HG03469 (cell line): ENCODE results near the gene FTSJ1.
"Not testable (repeated sequence)": the region's sequence is repeated elsewhere in the genome, so short reads cannot be mapped to it uniquely, and the experiment has no call there.

Source experiments
- ATAC-seq: cut with Tn5 transposase; IDR thresholded peaks from one replicate; pipeline ENCODE4 v1.9.1; 2021; ENCODE audit warnings: mild to moderate bottlenecking, moderate library complexity, moderate number of reproducible peaks; ENCODE audit not compliant: unreplicated experiment

The FTSJ1 gene

DNA sequence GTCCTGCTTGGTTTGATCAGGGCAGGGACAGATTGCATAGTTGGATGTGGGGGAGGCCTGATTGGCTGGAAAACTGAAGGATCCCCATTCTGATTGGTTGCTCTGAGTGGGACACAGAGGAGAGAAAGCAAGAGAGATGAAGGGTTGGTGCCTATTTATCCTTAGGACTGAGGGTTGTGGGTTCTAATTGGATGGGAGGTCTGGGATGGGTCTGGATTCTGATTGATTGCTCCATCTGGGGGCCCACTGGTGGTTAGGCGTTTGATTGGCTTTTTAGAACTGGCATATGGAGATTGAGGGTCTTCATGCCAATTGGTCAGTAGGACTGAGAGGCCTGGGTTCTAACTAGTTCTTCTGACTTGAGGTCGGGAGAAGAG is 45.0 kb downstream of the FTSJ1 start:
- no peak for ATAC-seq

DNA sequence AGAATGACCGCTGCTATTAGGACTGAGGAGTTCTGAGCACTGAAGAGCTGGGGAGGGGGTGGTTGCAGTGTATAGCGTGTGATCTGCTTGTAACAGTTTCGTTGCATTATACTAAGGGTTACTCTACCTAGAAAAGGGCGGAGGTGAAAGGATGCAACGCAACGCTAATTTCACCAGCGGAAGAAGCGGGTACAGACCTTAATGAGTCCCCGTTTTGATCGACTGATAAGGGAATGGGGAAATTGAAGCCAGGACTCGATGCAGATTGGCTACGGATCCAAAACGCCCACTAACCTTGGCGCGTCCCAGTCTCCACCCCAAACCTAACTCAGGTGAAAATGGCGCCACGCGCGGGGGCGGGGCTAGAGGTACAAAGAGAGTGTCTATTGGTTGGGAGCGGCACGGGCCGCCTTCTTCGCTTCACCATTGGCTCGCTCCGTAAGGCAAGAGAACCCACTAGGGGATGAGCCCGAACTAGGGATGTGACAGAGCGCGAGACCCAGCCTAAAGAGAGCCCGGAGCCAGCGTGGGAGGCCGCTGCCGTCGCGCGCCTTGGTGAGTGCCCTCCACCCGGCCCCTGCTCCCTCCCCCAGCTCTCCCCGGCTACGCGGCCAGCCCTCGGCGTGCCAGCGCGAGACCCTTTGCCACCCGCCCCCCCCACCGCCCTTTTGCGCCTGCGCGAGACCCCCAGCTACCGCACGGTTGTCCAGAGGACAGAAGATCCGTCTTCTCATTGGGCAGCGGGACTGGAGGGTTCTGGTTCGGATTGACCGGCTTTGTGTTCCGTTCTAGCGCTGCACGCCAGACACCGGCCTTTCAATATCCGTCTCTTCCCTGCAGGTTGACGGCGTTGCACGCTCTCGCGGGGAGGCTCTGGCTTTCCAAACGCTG is 45.6 kb downstream of the FTSJ1 start, which contains the start of gene EBP:
Gene EBP, plus strand, starts transcription at position 456 of the 891 bp plus-strand sequence. CDS start 1,964 bp downstream, outside the sequence.
- peak; percentile 96 for ATAC-seq

DNA sequence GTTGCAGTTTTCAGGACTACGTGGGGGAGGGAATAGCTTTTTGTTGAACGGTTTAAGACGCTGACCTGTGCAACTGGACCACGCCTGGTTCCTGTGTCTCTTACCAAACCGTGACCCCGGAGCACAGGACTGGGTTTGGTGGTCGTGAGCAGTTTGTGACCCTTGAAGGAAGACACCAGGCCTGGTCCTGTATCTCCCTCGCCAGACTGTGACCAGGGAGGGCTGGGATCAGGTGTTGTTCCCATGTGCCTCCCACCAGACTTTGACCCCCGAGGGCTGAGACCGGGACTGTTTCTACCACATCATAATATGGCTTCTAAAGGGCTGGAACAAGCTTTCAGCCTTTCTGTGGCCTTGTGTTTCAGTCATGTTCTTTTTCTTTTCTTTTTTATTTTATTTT is 46.3 kb downstream of the FTSJ1 start:
- no peak for ATAC-seq

- ATAC-seq, result no peak
These were observed 47.7 kb downstream of the FTSJ1 start for GRCh38 chrX:48523682-48524081.

DNA sequence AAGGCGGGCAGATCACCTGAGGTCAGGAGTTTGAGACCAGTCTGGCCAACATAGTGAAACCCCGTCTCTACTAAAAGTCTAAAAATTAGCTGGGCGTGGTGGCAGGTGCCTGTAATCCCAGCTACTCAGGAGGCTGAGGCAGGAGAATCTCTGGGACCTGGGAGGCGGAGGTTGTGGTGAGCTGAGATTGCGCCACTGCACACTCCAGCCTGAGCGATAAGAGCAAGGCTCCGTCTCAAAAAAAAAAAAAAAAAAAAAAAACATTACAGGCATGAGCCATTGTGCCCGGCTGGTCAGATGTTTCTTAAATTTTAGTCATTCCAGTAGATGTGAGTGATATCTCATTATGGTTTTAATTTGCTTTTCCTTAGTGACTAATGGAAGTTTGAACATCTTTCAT is 49.9 kb downstream of the FTSJ1 start:
- not testable (repeated sequence) for ATAC-seq

GRCh38 chrX:48530736-48531135 is 54.7 kb downstream of the FTSJ1 start:
- ATAC-seq, result no peak

- no peak for ATAC-seq
These were observed 55.5 kb downstream of the FTSJ1 start for GRCh38 chrX:48531358-48531959.

DNA sequence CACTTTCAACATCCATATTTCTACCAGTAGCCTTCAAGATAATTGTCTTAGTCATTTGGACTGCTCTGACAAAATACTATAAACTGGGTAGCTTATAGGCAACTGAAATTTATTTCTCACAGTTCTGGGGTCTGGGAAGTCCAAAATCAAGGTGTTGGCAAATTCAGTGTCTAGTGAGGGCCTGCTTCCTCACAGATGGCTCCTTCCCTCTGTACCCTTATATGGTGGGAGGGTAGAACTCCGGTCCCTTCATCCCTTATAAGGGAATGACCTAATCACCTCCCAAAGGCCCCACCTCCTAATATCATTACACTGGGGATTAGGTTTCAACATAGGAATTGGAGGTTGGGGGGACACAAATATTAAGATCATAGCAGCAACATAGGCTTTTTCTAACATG is 56.2 kb downstream of the FTSJ1 start:
- ATAC-seq, result no peak

DNA sequence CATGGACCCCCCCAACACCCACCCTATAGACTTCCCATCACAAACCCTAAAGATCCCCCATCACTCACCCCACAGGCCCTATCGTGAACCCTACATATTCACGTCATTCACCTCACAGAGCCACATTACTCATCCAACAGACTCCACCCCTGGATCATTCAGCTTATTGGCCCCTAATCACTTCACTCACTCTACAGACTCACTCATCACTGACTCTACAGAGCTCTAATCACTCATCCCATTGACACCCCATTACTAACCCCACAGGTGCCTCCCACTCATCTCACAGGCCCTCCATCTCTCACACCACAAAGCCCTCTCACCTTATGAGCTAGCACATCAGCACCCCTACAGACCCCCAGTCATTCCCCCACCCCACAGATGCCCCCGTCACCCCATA is 57.2 kb downstream of the FTSJ1 start:
- no peak for ATAC-seq
